ENCODE data around the gene PRRX2.

PRRX2 gene

DNA sequence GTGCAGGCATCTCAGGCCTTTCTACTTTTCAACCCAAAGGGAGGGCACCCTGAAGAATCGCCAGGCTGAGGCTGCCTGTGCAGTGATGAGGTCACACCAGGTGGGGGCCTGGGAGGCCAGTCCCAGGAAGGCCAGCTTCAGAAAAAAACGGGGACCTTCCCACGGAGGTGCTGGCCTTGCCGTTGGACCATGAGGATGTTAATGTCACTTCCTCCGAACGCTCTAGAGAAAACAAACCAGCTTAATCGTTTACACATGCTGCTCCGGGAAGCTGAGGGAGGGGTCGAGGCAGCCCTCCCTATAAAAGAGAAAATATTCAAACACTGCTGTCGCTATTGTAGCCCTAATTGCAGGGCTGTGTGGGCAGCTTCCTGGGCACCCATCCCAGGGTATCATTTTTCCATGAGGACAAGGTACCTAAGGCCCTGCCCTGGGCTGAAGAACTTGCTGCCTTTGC is 60.4 kb downstream of the PRRX2 start:
- no peaks in the 10 kb centered on the region for H3K79me2 ChIP-seq (ENCODE audit: insufficient read depth, low read length)
- no peaks in the 10 kb centered on the region for H3K27me3 ChIP-seq (ENCODE audit: insufficient read depth, low read length)
- no peaks in the 10 kb centered on the region for H3F3A ChIP-seq (ENCODE audit: insufficient read depth, low read length)
- H3K4me1 ChIP-seq (ENCODE audit: insufficient read depth, low read length, severe bottlenecking): no peaks in the 10 kb centered on the region
- no peaks in the 10 kb centered on the region for H3K9me3 ChIP-seq (ENCODE audit: low read length)
- H4K20me1 ChIP-seq (ENCODE audit: insufficient read depth, low read length): no peaks in the 10 kb centered on the region
- no peak overlapping the region for H3K27ac ChIP-seq (ENCODE audit: low read depth, low read length, poor library complexity, severe bottlenecking)
- H3K4me2 ChIP-seq (ENCODE audit: low read length): no peak overlapping the region
- no peak for TF ChIP-seq EZH2 (IDR thresholded peaks at IDR 0.05; ENCODE audit: borderline replicate concordance, low read length)
- TF ChIP-seq, protein P1, sequence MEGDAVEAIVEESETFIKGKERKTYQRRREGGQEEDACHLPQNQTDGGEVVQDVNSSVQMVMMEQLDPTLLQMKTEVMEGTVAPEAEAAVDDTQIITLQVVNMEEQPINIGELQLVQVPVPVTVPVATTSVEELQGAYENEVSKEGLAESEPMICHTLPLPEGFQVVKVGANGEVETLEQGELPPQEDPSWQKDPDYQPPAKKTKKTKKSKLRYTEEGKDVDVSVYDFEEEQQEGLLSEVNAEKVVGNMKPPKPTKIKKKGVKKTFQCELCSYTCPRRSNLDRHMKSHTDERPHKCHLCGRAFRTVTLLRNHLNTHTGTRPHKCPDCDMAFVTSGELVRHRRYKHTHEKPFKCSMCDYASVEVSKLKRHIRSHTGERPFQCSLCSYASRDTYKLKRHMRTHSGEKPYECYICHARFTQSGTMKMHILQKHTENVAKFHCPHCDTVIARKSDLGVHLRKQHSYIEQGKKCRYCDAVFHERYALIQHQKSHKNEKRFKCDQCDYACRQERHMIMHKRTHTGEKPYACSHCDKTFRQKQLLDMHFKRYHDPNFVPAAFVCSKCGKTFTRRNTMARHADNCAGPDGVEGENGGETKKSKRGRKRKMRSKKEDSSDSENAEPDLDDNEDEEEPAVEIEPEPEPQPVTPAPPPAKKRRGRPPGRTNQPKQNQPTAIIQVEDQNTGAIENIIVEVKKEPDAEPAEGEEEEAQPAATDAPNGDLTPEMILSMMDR (IDR thresholded peaks at IDR 0.05; ENCODE audit: low read length): no peak
- H3K4me3 ChIP-seq (ENCODE audit: low read depth, low read length, poor library complexity, severe bottlenecking): no peak overlapping the region
- no peak overlapping the region for H2AFZ ChIP-seq (ENCODE audit: low read length)
- H3K36me3 ChIP-seq (ENCODE audit: insufficient read depth, low read length): no peaks in the 10 kb centered on the region
- H3K9ac ChIP-seq (ENCODE audit: low read length): no peak overlapping the region
- no peaks in the 10 kb centered on the region for H3K9me2 ChIP-seq (ENCODE audit: low read depth, low read length)

DNA sequence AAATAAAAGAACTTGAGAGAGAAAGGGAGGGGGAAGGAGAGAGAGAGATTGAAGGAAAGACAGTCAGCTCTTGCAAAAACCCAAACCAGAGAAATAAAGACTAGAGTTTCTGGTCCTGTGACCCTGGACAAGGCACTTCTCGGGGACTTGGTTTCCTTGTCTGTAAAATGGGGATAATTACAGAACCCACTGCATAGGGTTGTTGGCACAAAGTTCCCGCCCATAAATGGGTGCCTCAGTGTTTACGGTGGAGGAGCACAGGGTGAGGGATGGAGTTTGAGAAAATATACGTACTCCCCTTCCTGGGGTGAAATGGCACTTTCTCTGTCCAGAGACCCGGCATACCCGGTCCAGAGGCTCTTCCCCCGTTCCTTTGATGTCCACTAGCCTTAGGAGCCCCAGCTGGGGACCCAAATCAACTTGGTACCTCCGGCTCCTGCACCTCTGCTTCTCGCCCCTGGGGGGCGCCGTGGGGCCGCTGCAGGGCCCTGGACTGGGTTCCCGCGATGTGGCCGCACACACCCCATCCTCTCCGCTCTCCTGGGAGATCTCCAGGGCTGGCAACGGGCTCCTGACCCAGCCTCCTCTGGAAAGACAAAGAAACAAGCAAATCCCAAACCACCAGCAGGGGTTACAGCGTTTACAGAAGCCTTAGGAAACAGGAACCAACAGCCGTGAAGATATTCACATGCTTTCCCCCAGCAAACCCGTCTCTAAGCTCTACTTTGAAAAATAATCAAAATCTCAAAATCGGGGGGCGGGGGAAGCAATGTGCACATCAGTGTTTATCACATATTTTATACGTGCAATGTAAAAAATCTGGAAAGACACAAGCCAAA is 61.1 kb downstream of the PRRX2 start:
- no peaks in the 10 kb centered on the region for H3F3A ChIP-seq (ENCODE audit: insufficient read depth, low read length)
- H3K4me2 ChIP-seq (ENCODE audit: low read length): no peak overlapping the region
- H3K79me2 ChIP-seq (ENCODE audit: insufficient read depth, low read length): no peaks in the 10 kb centered on the region
- H3K4me3 ChIP-seq (ENCODE audit: low read depth, low read length, poor library complexity, severe bottlenecking): no peak overlapping the region
- H3K9ac ChIP-seq (ENCODE audit: low read length): no peak overlapping the region
- H3K9me2 ChIP-seq (ENCODE audit: low read depth, low read length): no peaks in the 10 kb centered on the region
- H3K27me3 ChIP-seq (ENCODE audit: insufficient read depth, low read length): no peaks in the 10 kb centered on the region
- H3K9me3 ChIP-seq (ENCODE audit: low read length): no peaks in the 10 kb centered on the region
- H4K20me1 ChIP-seq (ENCODE audit: insufficient read depth, low read length): no peaks in the 10 kb centered on the region
- no peak for TF ChIP-seq EZH2 (IDR thresholded peaks at IDR 0.05; ENCODE audit: borderline replicate concordance, low read length)
- TF ChIP-seq, protein P1 (IDR thresholded peaks at IDR 0.05; ENCODE audit: low read length): peak; percentile 88
- no peak overlapping the region for H3K27ac ChIP-seq (ENCODE audit: low read depth, low read length, poor library complexity, severe bottlenecking)
- no peaks in the 10 kb centered on the region for H3K36me3 ChIP-seq (ENCODE audit: insufficient read depth, low read length)
- H3K4me1 ChIP-seq (ENCODE audit: insufficient read depth, low read length, severe bottlenecking): no peaks in the 10 kb centered on the region
- H2AFZ ChIP-seq (ENCODE audit: low read length): no peak overlapping the region

DNA sequence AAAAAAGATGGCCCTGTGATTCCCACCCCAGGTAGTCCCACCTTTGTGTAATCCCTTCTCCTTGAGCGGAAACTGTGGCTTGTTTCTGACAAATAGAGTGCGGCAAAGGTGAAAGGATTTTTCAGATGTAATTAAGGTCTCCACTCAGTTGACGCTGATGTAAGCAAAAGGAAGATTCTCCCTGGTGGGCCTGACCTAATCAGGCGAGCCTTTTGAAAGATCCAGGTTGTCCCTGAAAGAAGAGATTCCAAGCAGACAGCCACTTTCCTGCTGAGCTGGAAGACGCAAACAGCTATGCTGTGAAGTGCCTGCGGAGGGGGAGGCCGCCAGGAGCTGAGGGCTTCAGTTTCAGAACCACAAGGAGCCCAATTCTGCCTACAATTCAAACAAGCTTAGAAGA is 63.3 kb downstream of the PRRX2 start:
- no peaks in the 10 kb centered on the region for H3K36me3 ChIP-seq (ENCODE audit: insufficient read depth, low read length)
- H3K4me1 ChIP-seq (ENCODE audit: insufficient read depth, low read length, severe bottlenecking): no peaks in the 10 kb centered on the region
- no peaks in the 10 kb centered on the region for H3K79me2 ChIP-seq (ENCODE audit: insufficient read depth, low read length)
- H3K9ac ChIP-seq (ENCODE audit: low read length): no peak overlapping the region
- H3K9me2 ChIP-seq (ENCODE audit: low read depth, low read length): no peaks in the 10 kb centered on the region
- no peak overlapping the region for H2AFZ ChIP-seq (ENCODE audit: low read length)
- H4K20me1 ChIP-seq (ENCODE audit: insufficient read depth, low read length): no peaks in the 10 kb centered on the region
- no peaks in the 10 kb centered on the region for H3K9me3 ChIP-seq (ENCODE audit: low read length)
- H3K4me2 ChIP-seq (ENCODE audit: low read length): no peak overlapping the region
- no peaks in the 10 kb centered on the region for H3F3A ChIP-seq (ENCODE audit: insufficient read depth, low read length)
- H3K27ac ChIP-seq (ENCODE audit: low read depth, low read length, poor library complexity, severe bottlenecking): no peak overlapping the region
- no peak overlapping the region for H3K4me3 ChIP-seq (ENCODE audit: low read depth, low read length, poor library complexity, severe bottlenecking)
- no peak for TF ChIP-seq EZH2 (IDR thresholded peaks at IDR 0.05; ENCODE audit: borderline replicate concordance, low read length)
- TF ChIP-seq, protein P1 (IDR thresholded peaks at IDR 0.05; ENCODE audit: low read length): no peak
- no peaks in the 10 kb centered on the region for H3K27me3 ChIP-seq (ENCODE audit: insufficient read depth, low read length)

Data from OCI-LY1 (cell line).